ENCODE data around the gene FCGR1A.
"Not testable (repeated sequence)": the region's sequence is repeated elsewhere in the genome, so short reads cannot be mapped to it uniquely, and the experiment has no call there.

Gene FCGR1A

DNA sequence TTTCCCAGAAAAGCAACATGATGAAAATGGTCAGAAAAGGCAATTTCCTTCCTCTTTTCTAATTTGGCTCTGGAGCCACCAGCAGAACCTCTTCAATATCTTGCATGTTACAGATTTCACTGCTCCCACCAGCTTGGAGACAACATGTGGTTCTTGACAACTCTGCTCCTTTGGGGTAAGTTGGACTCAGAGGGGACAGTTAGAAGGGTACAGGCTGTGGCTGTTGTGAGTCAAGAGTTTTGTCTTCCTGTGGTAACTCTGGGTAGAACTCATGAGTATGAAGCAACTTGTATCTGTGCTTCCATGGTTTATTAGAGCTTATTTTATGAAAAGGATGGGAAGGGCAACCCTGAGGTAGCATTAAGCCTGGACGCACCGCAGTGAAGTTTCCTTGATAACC lies at the start of gene FCGR1A:
Gene FCGR1A (plus strand): TSS at position 95 of the 400 bp plus-strand sequence. CDS start 50 bp downstream, at position 145.
- not testable (repeated sequence) for DNase-seq (ENCODE audit: low spot score)

- DNase-seq (ENCODE audit: low spot score) = not testable (repeated sequence)
These were observed 49.7 kb upstream of the FCGR1A start for GRCh38 chr1:149732781-149733180.

- not testable (repeated sequence) for DNase-seq (ENCODE audit: low spot score)
These were observed 47.8 kb upstream of the FCGR1A start for GRCh38 chr1:149734692-149735091.

DNA sequence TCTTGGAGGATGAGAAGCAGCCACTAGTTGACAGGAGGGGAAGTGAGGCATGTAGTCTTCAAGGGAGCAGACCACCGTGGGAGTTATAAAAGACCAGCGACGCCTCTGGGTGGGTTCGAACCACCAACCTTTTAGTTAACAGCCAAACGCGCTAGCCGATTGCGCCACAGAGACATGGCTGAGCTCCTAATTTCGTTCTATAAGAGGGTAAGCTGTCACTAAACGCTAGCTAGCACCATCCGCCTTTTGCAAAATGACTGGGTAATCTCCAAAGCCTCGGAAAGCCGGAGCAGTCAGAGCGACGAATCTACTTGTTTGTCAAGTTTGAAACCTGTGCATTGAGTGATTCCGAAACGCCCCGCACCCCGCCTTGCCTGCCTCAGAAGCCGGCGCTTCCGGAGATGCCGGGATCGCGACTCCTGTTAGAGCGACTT lies 42.3 kb upstream of the FCGR1A start:
- DNase-seq (ENCODE audit: low spot score) = peak; percentile 7

DNA sequence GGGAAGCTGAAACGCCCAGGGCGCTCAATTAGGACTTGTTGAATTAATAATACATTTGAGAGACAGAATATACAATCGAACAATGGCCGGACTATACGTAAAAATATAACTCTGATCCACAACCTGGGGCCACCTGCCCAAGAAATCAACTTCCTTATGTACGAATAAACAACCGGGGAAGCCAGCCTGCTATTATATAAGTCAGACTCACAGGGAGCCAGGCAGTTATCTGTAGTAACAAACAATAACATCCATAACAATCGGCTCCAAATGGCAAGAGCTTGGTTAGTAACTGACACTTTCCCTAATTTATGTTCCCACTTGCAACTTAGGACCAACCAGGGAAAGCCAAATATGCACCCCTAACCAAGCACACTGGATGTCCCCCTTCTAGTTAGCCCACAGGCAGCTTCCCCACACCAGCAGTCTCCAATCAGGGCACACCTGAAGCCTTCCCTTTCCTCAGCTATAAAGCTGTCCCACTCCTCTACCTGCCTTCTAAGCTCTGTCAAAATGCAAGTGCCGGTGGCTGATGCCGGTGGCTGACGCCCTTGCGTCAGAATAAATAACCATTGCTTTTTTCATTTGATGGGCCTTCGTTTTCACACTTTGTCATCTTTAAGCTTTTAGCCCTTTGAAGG lies 41.8 kb upstream of the FCGR1A start:
- DNase-seq (ENCODE audit: low spot score) = not testable (repeated sequence)

GRCh38 chr1:149741914-149742313 lies 40.6 kb upstream of the FCGR1A start:
- DNase-seq (ENCODE audit: low spot score) = not testable (repeated sequence)

- not testable (repeated sequence) for DNase-seq (ENCODE audit: low spot score)
These were observed 35.8 kb upstream of the FCGR1A start for GRCh38 chr1:149746463-149747356.

DNA sequence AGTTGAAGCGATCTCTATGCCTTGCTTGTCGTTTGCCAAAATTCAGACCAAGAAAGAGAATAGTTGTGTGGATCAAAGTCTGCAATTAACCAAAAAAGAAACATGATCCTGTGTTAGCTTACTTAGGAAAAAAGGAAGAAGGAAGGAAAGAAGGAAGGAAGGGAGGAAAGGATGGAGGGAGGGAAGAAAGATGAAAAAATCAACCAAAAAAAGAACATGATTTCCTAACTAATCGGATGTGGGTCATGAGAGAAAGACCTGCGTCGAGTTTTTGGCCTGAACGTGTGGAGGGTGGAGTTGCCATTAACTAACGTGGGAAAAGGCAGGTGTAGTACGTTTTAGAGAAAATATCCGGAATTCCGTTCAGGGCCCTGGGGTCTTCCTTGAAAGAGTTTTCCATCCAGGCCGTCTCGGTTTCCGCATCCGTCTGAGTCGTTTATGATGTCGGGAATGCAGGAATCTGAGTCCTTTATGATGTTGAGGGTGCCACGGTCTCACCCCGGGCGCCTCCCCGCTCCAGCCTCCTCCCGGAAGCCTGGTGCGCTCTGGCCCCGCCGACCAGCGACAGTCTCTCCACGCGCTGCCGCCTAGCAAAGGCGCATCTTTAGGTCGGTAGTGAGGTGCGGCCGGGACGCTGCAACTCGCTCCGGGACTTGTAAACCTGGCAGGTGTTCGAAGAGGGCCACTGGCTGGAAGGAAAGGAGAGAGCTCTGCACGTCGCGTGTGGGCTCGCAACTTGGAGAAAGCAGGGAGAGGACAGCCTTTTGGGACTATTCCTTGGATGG lies 34.9 kb upstream of the FCGR1A start:
- not testable (repeated sequence) for DNase-seq (ENCODE audit: low spot score)

GRCh38 chr1:149748144-149748500 lies 34.4 kb upstream of the FCGR1A start:
- DNase-seq (ENCODE audit: low spot score) = not testable (repeated sequence)

DNA sequence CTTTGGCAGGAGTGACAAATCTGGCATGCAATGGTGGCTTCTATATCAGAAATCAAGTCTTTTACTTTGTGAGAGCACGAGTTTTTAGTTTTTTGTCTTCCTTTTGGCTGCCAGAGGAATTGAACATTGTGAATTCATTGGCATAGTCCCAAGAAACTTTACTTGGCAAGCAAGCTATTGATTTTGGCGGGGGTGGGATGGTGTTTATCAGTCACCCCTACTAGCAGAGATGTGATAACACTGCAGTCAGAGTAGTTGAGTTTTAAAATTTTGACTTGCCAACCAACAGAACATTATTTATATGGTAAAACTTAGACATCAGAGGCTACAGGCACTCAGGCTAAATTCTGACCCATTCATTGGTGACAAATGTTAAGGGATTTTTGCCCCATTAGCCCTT lies 31.9 kb upstream of the FCGR1A start:
- DNase-seq (ENCODE audit: low spot score) = not testable (repeated sequence)

DNA sequence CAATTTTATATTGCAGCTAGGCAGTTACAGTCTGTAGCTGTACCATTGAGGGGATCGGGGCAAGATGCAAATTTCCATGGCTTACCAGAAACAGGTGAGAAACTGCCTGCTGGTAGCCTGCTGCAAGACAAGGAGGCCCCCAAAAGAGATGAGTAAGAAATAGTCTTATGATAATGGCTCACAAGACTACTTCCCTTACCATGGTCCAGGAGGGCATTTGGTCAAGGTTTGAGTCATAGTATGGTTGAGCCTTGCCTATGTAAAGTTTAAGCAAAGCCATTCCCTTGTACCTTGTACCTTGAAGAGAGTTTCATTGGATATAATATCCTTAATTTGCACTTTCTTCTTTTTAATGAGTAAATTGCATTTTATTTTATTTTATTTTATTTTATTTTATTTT lies 30.3 kb upstream of the FCGR1A start:
- DNase-seq (ENCODE audit: low spot score) = not testable (repeated sequence)

- not testable (repeated sequence) for DNase-seq (ENCODE audit: low spot score)
These were observed 29.0 kb upstream of the FCGR1A start for GRCh38 chr1:149753466-149753865.

DNA sequence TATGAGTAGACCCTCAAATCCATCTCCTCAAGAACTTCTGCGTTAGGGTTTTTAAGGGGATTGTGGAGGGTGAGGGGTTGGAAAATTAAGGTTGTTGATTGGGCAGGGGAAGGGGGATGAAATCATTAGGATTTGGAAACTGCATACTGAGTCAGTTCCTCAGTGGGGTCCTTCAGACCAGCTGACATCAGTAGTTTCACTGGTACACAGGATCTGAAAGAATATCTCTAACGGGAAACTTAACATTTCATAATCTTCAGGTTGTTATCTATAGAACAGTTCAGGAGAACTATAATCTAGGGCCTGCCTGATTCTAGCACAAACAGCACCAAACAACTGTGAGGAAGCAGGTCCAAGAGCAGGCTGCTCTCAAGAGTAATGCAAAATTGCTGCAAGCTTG lies 27.2 kb upstream of the FCGR1A start:
- DNase-seq (ENCODE audit: low spot score) = not testable (repeated sequence)

DNA sequence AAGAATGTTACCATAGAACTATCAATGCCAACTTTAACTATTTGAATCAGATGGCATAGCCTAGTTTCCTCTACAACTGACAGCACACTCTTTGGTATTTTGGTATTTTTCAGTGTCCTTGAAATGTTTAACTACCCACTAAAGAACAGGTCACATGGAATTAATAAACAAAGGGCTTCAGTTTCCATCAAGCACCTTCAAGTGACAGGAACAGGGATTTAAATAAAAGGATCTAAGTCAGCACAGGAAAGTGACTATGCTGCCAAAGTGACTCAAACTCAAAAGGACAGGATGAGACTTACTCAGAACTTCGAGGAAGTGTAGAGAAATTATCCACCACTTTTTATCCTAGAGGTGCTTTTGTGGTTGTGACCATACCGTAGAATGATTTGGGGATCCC lies 20.2 kb upstream of the FCGR1A start:
- DNase-seq (ENCODE audit: low spot score) = not testable (repeated sequence)

- not testable (repeated sequence) for DNase-seq (ENCODE audit: low spot score)
These were observed 18.2 kb upstream of the FCGR1A start for GRCh38 chr1:149764087-149764800.

DNA sequence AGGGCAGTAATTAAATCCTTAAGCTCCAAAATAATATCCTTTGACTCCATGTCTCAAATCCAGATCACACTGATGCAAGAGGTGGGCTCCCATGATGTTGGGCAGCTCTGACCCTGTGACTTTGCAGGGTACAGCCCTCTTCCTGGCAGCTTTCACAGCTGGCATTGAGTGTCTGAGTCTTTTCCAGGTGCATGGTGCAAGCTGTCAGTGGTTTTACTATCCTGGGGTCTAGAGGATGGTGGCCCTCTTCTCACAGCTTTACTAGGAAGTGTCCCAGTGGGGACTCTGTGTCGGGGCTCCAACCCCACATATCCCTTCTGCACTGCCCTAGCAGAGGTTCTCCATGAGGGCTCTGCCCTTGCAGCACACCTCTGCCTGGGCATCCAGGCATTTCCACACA lies 16.3 kb upstream of the FCGR1A start:
- not testable (repeated sequence) for DNase-seq (ENCODE audit: low spot score)

DNA sequence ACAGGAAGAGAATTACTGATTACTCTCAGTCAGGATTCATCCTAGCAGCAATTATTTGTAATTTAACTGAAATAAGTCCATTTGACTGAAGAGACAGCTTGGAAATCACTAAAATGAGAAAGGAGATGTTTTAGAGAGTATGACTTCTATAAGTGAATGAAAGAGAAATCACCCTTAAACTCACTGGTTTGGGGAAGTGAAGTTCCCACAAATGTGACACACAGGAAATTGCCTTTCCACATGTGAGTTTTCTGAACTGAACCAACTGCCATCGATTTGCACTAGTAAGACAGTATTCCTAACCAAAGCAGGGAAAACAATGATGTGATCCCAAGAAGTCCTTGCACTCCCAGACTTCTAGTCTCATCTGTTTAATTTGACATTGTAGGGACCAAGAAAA lies 13.3 kb upstream of the FCGR1A start:
- not testable (repeated sequence) for DNase-seq (ENCODE audit: low spot score)

GRCh38 chr1:149770661-149771060 lies 11.8 kb upstream of the FCGR1A start:
- not testable (repeated sequence) for DNase-seq (ENCODE audit: low spot score)

DNA sequence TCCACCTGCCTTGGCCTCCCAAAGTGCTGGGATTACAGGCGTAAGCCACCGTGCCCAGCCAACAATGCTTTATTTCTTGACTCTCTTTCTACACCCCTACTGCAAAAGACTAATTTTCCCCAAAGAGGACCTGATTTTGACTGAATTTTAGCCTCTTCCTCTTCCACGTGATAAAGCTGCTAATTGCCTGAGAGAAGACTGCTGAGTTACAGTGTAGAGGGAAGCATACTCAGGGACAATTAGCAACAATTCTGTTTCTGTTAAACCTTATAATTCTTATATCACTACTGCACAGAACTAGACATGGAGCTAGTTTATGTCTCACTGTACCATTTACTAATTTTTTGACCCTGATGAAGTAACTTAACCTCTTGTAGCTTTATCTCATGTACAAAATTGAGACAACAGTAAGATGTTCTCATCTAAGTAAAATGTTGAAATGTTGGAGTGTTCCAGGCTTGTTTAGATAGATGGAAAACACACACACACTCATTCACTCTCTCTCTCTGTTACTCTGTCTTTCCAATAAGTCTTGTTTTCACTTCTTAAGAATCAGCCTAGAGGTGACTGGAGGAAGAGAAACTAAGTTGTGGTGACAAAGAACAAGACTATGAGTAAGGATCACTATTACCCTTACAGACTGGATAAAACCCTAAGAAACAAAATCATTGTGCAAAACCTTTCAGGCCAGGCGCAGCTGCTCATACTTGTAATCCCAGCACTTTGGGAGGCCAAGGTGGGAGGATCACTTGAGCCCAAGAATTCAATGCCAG lies 10.7 kb upstream of the FCGR1A start:
- not testable (repeated sequence) for DNase-seq (ENCODE audit: low spot score)

- DNase-seq (ENCODE audit: low spot score) = not testable (repeated sequence)
These were observed 6.9 kb upstream of the FCGR1A start for GRCh38 chr1:149775510-149776147.
